GM19238 (cell line): ENCODE data around the gene ASPSCR1.
A peak's percentile ranks its signal among the peaks of the same experiment; 100 is the strongest.

Source experiments
- DNase-seq: peaks from one replicate; pipeline ENCODE4 v3.0.0; 2011; ENCODE audit warnings: low spot score; ENCODE audit not compliant: insufficient read length

The ASPSCR1 gene

GRCh38 chr17:82012261-82012639, 34.8 kb downstream of the ASPSCR1 start:
- no peak for DNase-seq

GRCh38 chr17:82012640-82013295, 35.3 kb downstream of the ASPSCR1 start:
- no peak for DNase-seq

GRCh38 chr17:82013341-82013740, 35.9 kb downstream of the ASPSCR1 start:
- no peak for DNase-seq

- DNase-seq, result no peak
These were observed 36.4 kb downstream of the ASPSCR1 start for GRCh38 chr17:82013772-82014321.

GRCh38 chr17:82014432-82014831, 37.0 kb downstream of the ASPSCR1 start:
- no peak for DNase-seq

GRCh38 chr17:82014971-82015310, 37.5 kb downstream of the ASPSCR1 start:
- no peak for DNase-seq

GRCh38 chr17:82015311-82015971, 38.0 kb downstream of the ASPSCR1 start:
- DNase-seq, result no peak

- no peak for DNase-seq
These were observed 38.8 kb downstream of the ASPSCR1 start for GRCh38 chr17:82016061-82016874.

- no peak for DNase-seq
These were observed 39.5 kb downstream of the ASPSCR1 start for GRCh38 chr17:82016875-82017459.

GRCh38 chr17:82017612-82018151, 40.3 kb downstream of the ASPSCR1 start:
- DNase-seq, result no peak

- DNase-seq, result no peak
These were observed 40.9 kb downstream of the ASPSCR1 start for GRCh38 chr17:82018152-82018988.

- no peak for DNase-seq
These were observed 41.7 kb downstream of the ASPSCR1 start for GRCh38 chr17:82018989-82019689.

GRCh38 chr17:82019690-82020571, 42.5 kb downstream of the ASPSCR1 start:
- DNase-seq, result peak; percentile 70

- DNase-seq, result no peak
These were observed 43.2 kb downstream of the ASPSCR1 start for GRCh38 chr17:82020572-82021106.

GRCh38 chr17:82021107-82021899, 43.9 kb downstream of the ASPSCR1 start:
- DNase-seq, result peak; percentile 48

GRCh38 chr17:82021900-82022309, 44.5 kb downstream of the ASPSCR1 start:
- no peak for DNase-seq

- no peak for DNase-seq
These were observed 45.0 kb downstream of the ASPSCR1 start, which contains the start of gene CENPX for GRCh38 chr17:82022310-82022980. Gene CENPX (minus strand): TSS chr17:82022878. CDS start chr17:82022861, 17 bp downstream.
